ENCODE data around the gene RNU6-9.

The RNU6-9 gene

DNA sequence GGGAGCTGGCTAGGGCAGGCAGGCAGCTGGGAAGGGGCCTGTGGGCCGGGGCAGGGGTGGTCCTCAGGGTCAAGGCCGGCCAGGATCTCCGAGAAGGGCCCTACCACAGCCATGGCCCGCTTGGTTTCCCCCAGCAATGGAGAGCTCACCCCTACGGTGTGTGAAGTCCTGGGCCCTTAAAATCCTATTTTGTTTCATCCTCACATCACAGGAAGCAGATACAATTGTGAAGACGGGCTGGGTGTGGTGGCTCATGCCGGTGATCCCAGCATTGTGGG is 8.7 kb downstream of the RNU6-9 start:
- Histone ChIP-seq H3K27me3 (replicated peaks; ENCODE audit: insufficient read depth, low read length) (no peaks in the 10 kb centered on the region), H3K9me2 (replicated peaks; ENCODE audit: insufficient read depth, low read length) (no peaks in the 10 kb centered on the region), H3K79me2 (ENCODE audit: low read length) (peaks cover under 1% of the 10 kb centered on the region), H3K27ac (ENCODE audit: low read length) (no peak overlapping the region), H4K20me1 (ENCODE audit: insufficient read depth, low read length) (no peaks in the 10 kb centered on the region), H3K4me3 (ENCODE audit: low read length) (no peak overlapping the region), H3F3A (ENCODE audit: insufficient read depth, low read length) (no peaks in the 10 kb centered on the region), H3K36me3 (replicated peaks; ENCODE audit: insufficient read depth, low read length) (no peaks in the 10 kb centered on the region), H3K9me3 (replicated peaks; ENCODE audit: insufficient read depth, low read length) (no peaks in the 10 kb centered on the region), H2AFZ (ENCODE audit: low read length) (no peak overlapping the region), H3K9ac (ENCODE audit: low read length) (no peak overlapping the region), H3K4me2 (ENCODE audit: low read depth, low read length) (no peak overlapping the region), H3K4me1 (ENCODE audit: low read length) (no peaks in the 10 kb centered on the region)
- no peak for DNase-seq
- TF ChIP-seq, protein P1, sequence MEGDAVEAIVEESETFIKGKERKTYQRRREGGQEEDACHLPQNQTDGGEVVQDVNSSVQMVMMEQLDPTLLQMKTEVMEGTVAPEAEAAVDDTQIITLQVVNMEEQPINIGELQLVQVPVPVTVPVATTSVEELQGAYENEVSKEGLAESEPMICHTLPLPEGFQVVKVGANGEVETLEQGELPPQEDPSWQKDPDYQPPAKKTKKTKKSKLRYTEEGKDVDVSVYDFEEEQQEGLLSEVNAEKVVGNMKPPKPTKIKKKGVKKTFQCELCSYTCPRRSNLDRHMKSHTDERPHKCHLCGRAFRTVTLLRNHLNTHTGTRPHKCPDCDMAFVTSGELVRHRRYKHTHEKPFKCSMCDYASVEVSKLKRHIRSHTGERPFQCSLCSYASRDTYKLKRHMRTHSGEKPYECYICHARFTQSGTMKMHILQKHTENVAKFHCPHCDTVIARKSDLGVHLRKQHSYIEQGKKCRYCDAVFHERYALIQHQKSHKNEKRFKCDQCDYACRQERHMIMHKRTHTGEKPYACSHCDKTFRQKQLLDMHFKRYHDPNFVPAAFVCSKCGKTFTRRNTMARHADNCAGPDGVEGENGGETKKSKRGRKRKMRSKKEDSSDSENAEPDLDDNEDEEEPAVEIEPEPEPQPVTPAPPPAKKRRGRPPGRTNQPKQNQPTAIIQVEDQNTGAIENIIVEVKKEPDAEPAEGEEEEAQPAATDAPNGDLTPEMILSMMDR (IDR thresholded peaks at IDR 0.05; ENCODE audit: low read length): no peak
- TF ChIP-seq EZH2 (optimal IDR thresholded peaks at IDR 0.05; ENCODE audit: low read depth, low read length) (no peak), EZH2phosphoT487 (IDR thresholded peaks at IDR 0.05; ENCODE audit: low read length) (no peak)

DNA sequence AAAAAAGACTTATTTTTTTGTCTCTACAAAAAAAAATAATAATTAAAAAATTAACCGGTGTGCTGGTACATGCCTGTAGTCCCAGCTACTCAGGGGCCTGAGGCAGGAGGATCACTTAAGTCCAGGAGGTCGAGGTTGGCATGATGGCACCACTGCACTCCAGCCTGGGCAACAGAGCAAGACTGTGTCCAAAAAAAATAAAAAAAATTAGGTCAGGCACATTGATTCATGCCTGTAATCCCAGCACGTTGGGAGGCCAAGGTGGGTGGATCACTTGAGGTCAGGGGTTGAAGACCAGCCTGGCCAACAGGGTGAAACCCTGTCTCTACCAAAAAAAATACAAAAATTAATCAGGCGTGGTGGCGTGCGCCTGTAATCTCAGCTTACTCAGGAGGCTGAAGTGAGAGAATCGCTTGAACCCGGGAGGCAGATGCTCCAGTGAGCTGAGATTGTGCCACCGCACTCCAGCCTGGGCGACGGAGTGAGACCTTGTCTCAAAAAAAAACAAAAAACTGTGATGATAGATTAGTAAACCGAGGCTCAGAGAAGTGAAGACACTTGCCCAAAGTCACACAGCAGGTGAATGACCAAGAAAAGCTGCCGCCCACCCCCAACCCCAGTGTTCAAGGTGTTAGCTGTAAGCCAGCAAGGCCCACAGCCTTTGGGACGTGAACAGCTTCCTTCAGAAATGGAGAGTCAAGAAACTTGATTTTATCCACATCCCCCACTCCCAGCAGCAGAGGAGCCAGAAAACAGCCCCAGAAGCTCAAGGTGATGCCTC is 9.4 kb downstream of the RNU6-9 start:
- no peak overlapping the region for H3K4me2 ChIP-seq (ENCODE audit: low read depth, low read length)
- peaks cover 7% of the 10 kb centered on the region for H3K79me2 ChIP-seq (ENCODE audit: low read length)
- H3K27ac ChIP-seq (ENCODE audit: low read length): no peak overlapping the region
- no peaks in the 10 kb centered on the region for H3K4me1 ChIP-seq (ENCODE audit: low read length)
- H3K9me3 ChIP-seq (replicated peaks; ENCODE audit: insufficient read depth, low read length): no peaks in the 10 kb centered on the region
- H3F3A ChIP-seq (ENCODE audit: insufficient read depth, low read length): no peaks in the 10 kb centered on the region
- H3K9ac ChIP-seq (ENCODE audit: low read length): no peak overlapping the region
- H3K36me3 ChIP-seq (replicated peaks; ENCODE audit: insufficient read depth, low read length): no peaks in the 10 kb centered on the region
- H3K9me2 ChIP-seq (replicated peaks; ENCODE audit: insufficient read depth, low read length): no peaks in the 10 kb centered on the region
- H4K20me1 ChIP-seq (ENCODE audit: insufficient read depth, low read length): no peaks in the 10 kb centered on the region
- no peak for DNase-seq
- TF ChIP-seq, protein P1 (IDR thresholded peaks at IDR 0.05; ENCODE audit: low read length): no peak
- TF ChIP-seq EZH2 (optimal IDR thresholded peaks at IDR 0.05; ENCODE audit: low read depth, low read length): no peak
- TF ChIP-seq EZH2phosphoT487 (IDR thresholded peaks at IDR 0.05; ENCODE audit: low read length): no peak
- no peak overlapping the region for H3K4me3 ChIP-seq (ENCODE audit: low read length)
- H2AFZ ChIP-seq (ENCODE audit: low read length): no peak overlapping the region
- no peaks in the 10 kb centered on the region for H3K27me3 ChIP-seq (replicated peaks; ENCODE audit: insufficient read depth, low read length)

DNA sequence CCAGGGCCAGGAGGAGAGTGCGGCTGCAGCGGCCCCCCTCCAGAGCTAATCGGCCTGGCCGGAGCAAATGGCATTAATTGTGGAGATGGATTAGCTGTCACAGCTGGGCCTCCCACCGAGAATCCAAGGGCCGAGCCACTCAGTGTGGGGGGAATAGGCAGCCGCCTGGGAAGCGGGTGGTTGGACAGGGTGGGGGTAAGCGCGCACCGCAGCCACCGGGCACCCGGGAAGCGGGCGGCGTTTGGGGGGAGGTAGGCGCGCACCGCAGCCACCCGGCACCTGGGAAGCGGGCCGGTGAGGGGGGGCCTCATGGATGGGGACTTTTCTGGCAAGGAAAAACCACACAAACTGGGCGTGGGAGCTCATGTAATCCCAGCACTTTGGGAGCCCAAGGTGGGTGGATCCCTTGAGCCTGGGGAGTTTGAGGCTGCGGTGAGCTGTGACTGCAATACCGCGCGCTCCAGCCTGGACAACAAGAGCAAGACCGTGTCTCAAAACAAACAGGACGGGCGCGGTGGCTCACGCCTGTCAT is 10.0 kb downstream of the RNU6-9 start:
- Histone ChIP-seq H3K4me3 (ENCODE audit: low read length) (no peak overlapping the region), H3K27ac (ENCODE audit: low read length) (no peak overlapping the region), H3K27me3 (replicated peaks; ENCODE audit: insufficient read depth, low read length) (no peaks in the 10 kb centered on the region), H3K9ac (ENCODE audit: low read length) (no peak overlapping the region), H3F3A (ENCODE audit: insufficient read depth, low read length) (no peaks in the 10 kb centered on the region), H3K9me3 (replicated peaks; ENCODE audit: insufficient read depth, low read length) (no peaks in the 10 kb centered on the region), H2AFZ (ENCODE audit: low read length) (no peak overlapping the region), H4K20me1 (ENCODE audit: insufficient read depth, low read length) (no peaks in the 10 kb centered on the region), H3K36me3 (replicated peaks; ENCODE audit: insufficient read depth, low read length) (no peaks in the 10 kb centered on the region), H3K4me1 (ENCODE audit: low read length) (no peaks in the 10 kb centered on the region), H3K9me2 (replicated peaks; ENCODE audit: insufficient read depth, low read length) (no peaks in the 10 kb centered on the region), H3K4me2 (ENCODE audit: low read depth, low read length) (no peak overlapping the region), H3K79me2 (ENCODE audit: low read length) (peaks cover 8% of the 10 kb centered on the region)
- TF ChIP-seq, protein P1 (IDR thresholded peaks at IDR 0.05; ENCODE audit: low read length): no peak
- TF ChIP-seq EZH2phosphoT487 (IDR thresholded peaks at IDR 0.05; ENCODE audit: low read length) (no peak), EZH2 (optimal IDR thresholded peaks at IDR 0.05; ENCODE audit: low read depth, low read length) (no peak)
- DNase-seq: no peak
